GM21723 (cell line): ENCODE measurements around the gene OXER1.

Experiments used
- ATAC-seq: cut with Tn5 transposase; IDR thresholded peaks from one replicate; pipeline ENCODE4 v1.9.1; 2021; ENCODE audit warnings: mild to moderate bottlenecking, moderate library complexity; ENCODE audit not compliant: unreplicated experiment

Gene OXER1

GRCh38 chr2:42794271-42795046, 30.5 kb upstream of the OXER1 start:
- no peak for ATAC-seq

- peak; percentile 1 for ATAC-seq
Measured at GRCh38 chr2:42793334-42794270, 29.7 kb upstream of the OXER1 start.

GRCh38 chr2:42792583-42793333, 28.8 kb upstream of the OXER1 start, which contains the start of gene HAAO:
HAAO (minus strand) TSS chr2:42792583; CDS start chr2:42792536, 47 bp downstream.
- ATAC-seq, result peak; percentile 30

- peak; percentile 26 for ATAC-seq
Measured at GRCh38 chr2:42792087-42792582, 28.2 kb upstream of the OXER1 start.

- no peak for ATAC-seq
Measured at GRCh38 chr2:42791606-42792005, 27.7 kb upstream of the OXER1 start.

GRCh38 chr2:42789751-42790150, 25.8 kb upstream of the OXER1 start:
- no peak for ATAC-seq

GRCh38 chr2:42788882-42789281, 24.9 kb upstream of the OXER1 start:
- ATAC-seq, result no peak

- ATAC-seq, result no peak
Measured at GRCh38 chr2:42788478-42788793, 24.5 kb upstream of the OXER1 start.

- no peak for ATAC-seq
Measured at GRCh38 chr2:42787788-42788477, 24.0 kb upstream of the OXER1 start.

GRCh38 chr2:42787424-42787787, 23.5 kb upstream of the OXER1 start:
- no peak for ATAC-seq

GRCh38 chr2:42786561-42787345, 22.8 kb upstream of the OXER1 start:
- ATAC-seq, result no peak

- ATAC-seq, result no peak
Measured at GRCh38 chr2:42784204-42784880, 20.4 kb upstream of the OXER1 start.

GRCh38 chr2:42783511-42783910, 19.6 kb upstream of the OXER1 start:
- no peak for ATAC-seq

- ATAC-seq, result no peak
Measured at GRCh38 chr2:42781181-42781580, 17.2 kb upstream of the OXER1 start.

GRCh38 chr2:42777883-42778805, 14.2 kb upstream of the OXER1 start:
- ATAC-seq, result no peak

- ATAC-seq, result no peak
Measured at GRCh38 chr2:42775810-42776209, 11.9 kb upstream of the OXER1 start.

GRCh38 chr2:42775186-42775585, 11.3 kb upstream of the OXER1 start:
- peak; percentile 68 for ATAC-seq

GRCh38 chr2:42771546-42772153, 7.7 kb upstream of the OXER1 start:
- ATAC-seq, result no peak
